Transverse colon (tissue), 4 donors: Measurements from ENCODE around the gene PRELID3B. TPM values are rescaled to one million over a fixed set of nuclear protein-coding genes. Genes with fewer than 3 reads are reported as not detected.
A peak's percentile ranks its signal among the peaks of the same experiment; 100 is the strongest.

ENCODE experiments used
- DNase-seq: peaks from one replicate; pipeline ENCODE4 v3.0.0-alpha.2; 2019
- H3K27ac ChIP-seq, 4 donors: fragments of 200-600 bp; sonication (generic); 2 replicates each; pipeline ENCODE4 v1.5.1; 2016 to 2018; ENCODE audit warnings: inconsistent platforms in 4 of 4
- H3K27me3 ChIP-seq: fragments of 200-600 bp; sonication (generic); 2 replicates; pipeline ENCODE4 v1.5.1; 2017; ENCODE audit warnings: inconsistent platforms
- H3K36me3 ChIP-seq, 4 donors: fragments of 200-600 bp; sonication (generic); 2 replicates each; pipeline ENCODE4 v1.5.1; 2017 to 2019; ENCODE audit warnings: inconsistent platforms in 4 of 4
- H3K4me1 ChIP-seq, 4 donors: fragments of 200-600 bp; sonication (generic); 2 replicates each; pipeline ENCODE4 v1.5.1; 2017 to 2020; ENCODE audit warnings: inconsistent platforms in 4 of 4
- H3K4me3 ChIP-seq, 4 donors: fragments of 200-600 bp; sonication (generic); 1 replicate in 1 of 4; 2 replicates in 3 of 4; pipeline versions ENCODE4 v1.5.1 to v1.6.1; 2017 to 2019; ENCODE audit warnings: inconsistent platforms in 4 of 4
- H3K9me3 ChIP-seq, 2 donors: fragments of 200-600 bp; sonication (generic); 2 replicates each; pipeline ENCODE4 v1.5.1; 2017 to 2019; ENCODE audit warnings: inconsistent platforms in 2 of 2
- EP300 ChIP-seq: sonication (generic); formaldehyde crosslinking; IDR thresholded peaks from one replicate; pipeline ENCODE4 v1.6.1; 2017; ENCODE audit warnings: antibody characterized with exemption, low read depth
- POLR2A ChIP-seq: fragments of 450-650 bp; IDR thresholded peaks from one replicate; pipeline ENCODE4 v1.6.1; 2016; ENCODE audit warnings: antibody characterized with exemption, mild to moderate bottlenecking, moderate library complexity
- POLR2AphosphoS5 ChIP-seq, 3 donors: sonication (generic); formaldehyde crosslinking; IDR thresholded peaks; one replicate each; pipeline ENCODE4 v1.6.1; 2016; ENCODE audit warnings: antibody characterized with exemption in 3 of 3
- WGBS, 2 donors: methylation state at CpG; one replicate each; pipeline ENCODE4 v1.1.5; 2018; ENCODE audit warnings: low coverage in 1 of 2; 5-methylcytosine and 5-hydroxymethylcytosine counted together
- in situ Hi-C, 4 donors: fragments of 200-750 bp; cut with MboI; loops; one replicate each; pipeline versions ENCODE4 v1.15.0 to v1.15.1; 2017; ENCODE audit warnings: low sequenced_read_pairs in 3 of 4, low pct_ligation_motif_present in 1 of 4, low pct_unique_long_range_greater_than_20kb in 1 of 4
- intact Hi-C: fragments of 100-400 bp; cut with DNase I; formaldehyde crosslinking; loops from one replicate; pipeline ENCODE4 v1.15.1; 2023; ENCODE audit warnings: low total_unique reads
- total RNA-seq, 4 donors: library from RNA; depleted of rRNA; stranded (reverse); fragments of >200 nt; gene quantifications; one replicate each; pipeline ENCODE4 v1.1.0, GENCODE V29; 2016
- TF ChIP-seq, protein P1 (sequence below), 5 experiments: fragments of 200-600 bp in 3 of 5; fragments of 450-650 bp in 2 of 5; sonication (generic) in 3 of 5; IDR thresholded peaks; 1 replicate in 2 of 5; 2 replicates in 3 of 5; pipeline ENCODE4 v1.5.1; 2016 to 2017; ENCODE audit warnings: antibody characterized with exemption in 5 of 5, inconsistent platforms in 3 of 5, mild to moderate bottlenecking in 2 of 5, moderate library complexity in 1 of 5

Gene PRELID3B
- total RNA-seq, 4 donors from 2014 or later = 25.3 to 119 (median 67.8) TPM

DNA sequence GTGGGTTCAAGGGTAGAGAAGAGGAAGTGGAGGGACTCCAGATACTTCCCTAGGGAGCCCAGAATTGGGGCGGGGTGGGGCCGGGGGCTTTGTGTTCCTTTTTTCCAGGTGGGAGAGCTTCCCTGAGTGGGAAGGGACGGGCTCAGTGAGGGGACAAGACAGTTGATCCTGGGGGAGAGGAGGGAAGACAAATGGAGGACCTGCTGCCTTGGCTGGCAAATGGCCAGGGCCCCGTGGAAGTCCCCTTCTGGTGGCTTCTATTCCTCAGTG lies 38.2 kb downstream of the PRELID3B start:
- intact Hi-C loops = no loop called here
- DNase-seq = peak; percentile 80
- in situ Hi-C loops = no loop called here
- peaks cover 28 to 44% (median 33%) of the 10 kb centered on the region in 4 donors for H3K4me1 ChIP-seq
- H3K27ac ChIP-seq = peak overlapping the region; percentile 88 to 95 (median 91)
- H3K27me3 ChIP-seq = no peaks in the 10 kb centered on the region
- TF ChIP-seq EP300 (no peak), POLR2A (no peak)
- TF ChIP-seq, protein P1, sequence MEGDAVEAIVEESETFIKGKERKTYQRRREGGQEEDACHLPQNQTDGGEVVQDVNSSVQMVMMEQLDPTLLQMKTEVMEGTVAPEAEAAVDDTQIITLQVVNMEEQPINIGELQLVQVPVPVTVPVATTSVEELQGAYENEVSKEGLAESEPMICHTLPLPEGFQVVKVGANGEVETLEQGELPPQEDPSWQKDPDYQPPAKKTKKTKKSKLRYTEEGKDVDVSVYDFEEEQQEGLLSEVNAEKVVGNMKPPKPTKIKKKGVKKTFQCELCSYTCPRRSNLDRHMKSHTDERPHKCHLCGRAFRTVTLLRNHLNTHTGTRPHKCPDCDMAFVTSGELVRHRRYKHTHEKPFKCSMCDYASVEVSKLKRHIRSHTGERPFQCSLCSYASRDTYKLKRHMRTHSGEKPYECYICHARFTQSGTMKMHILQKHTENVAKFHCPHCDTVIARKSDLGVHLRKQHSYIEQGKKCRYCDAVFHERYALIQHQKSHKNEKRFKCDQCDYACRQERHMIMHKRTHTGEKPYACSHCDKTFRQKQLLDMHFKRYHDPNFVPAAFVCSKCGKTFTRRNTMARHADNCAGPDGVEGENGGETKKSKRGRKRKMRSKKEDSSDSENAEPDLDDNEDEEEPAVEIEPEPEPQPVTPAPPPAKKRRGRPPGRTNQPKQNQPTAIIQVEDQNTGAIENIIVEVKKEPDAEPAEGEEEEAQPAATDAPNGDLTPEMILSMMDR (IDR thresholded peaks at IDR 0.05) = no peak
- peaks cover 0 to 7% (median 0%) of the 10 kb centered on the region in 4 donors for H3K36me3 ChIP-seq
- 65% methylated on average over 4 of the region's 4 CpGs; no CpG with 5 or more reads in 1 of the 2 donors for WGBS, 2 donors
- no peaks in the 10 kb centered on the region for H3K9me3 ChIP-seq
- peak overlapping the region in 2 of 4 donors; percentile 2 to 75 for H3K4me3 ChIP-seq

DNA sequence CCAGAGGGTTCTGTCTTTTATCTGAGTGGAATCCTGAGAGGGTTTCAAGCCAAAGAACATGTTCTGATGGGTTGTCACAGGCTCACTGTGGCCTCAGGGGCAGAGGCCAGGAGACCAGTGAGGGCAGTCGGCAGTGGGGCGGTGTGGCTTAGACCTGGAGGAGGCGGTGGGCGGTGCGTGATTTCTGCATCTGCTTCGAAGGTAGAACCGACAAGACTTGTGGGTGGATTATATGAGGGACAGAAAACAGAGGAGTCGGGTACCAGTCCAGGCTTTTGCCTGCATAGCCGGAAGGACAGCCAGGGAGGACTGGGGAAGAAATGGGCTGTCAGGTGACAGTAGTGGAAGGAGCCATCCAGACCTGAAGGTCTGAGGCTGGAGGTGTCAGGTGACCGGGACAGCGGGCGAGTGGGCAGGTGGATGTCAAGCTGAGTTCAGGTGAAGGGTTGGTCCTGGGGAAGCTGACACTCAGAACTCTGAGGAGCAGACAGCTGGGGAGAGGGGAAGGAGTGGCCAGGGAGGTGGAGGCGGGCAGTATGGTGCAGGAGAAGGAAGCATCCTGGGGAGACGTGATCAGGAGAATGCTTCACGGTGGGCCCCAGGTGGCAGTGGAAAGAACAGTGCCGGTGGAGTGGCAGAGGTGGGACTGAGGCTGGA lies 38.6 kb downstream of the PRELID3B start:
- in situ Hi-C loops = no loop called here
- WGBS, 2 donors = 53 to 80% methylated on average over 3 to 16 of the region's 16 CpGs
- peaks cover 0 to 9% (median 2%) of the 10 kb centered on the region in 4 donors for H3K36me3 ChIP-seq
- H3K4me1 ChIP-seq = peaks cover 28 to 44% (median 33%) of the 10 kb centered on the region in 4 donors
- intact Hi-C loops = no loop called here
- H3K9me3 ChIP-seq = no peaks in the 10 kb centered on the region
- no peak for DNase-seq
- no peak for TF ChIP-seq EP300
- no peak for TF ChIP-seq POLR2AphosphoS5 (IDR thresholded peaks at IDR 0.05)
- no peak for TF ChIP-seq POLR2A
- TF ChIP-seq, protein P1 (IDR thresholded peaks at IDR 0.05) = no peak
- H3K4me3 ChIP-seq = peak overlapping the region in 1 of 4 donors; percentile 75
- H3K27me3 ChIP-seq = no peaks in the 10 kb centered on the region
- peak overlapping the region; percentile 88 to 95 (median 91) for H3K27ac ChIP-seq

GRCh38 chr20:59002874-59003399 lies 39.6 kb downstream of the PRELID3B start:
- no peaks in the 10 kb centered on the region for H3K27me3 ChIP-seq
- in situ Hi-C loops (no loop called here), intact Hi-C loops (no loop called here)
- peaks cover 28 to 44% (median 31%) of the 10 kb centered on the region in 4 donors for H3K4me1 ChIP-seq
- WGBS, 2 donors = 81 to 90% methylated on average over 8 to 17 of the region's 17 CpGs
- no peak overlapping the region for H3K4me3 ChIP-seq
- TF ChIP-seq POLR2A (no peak), POLR2AphosphoS5 (IDR thresholded peaks at IDR 0.05) (no peak)
- TF ChIP-seq, protein P1 (IDR thresholded peaks at IDR 0.05) = no peak
- no peak for DNase-seq
- H3K36me3 ChIP-seq = peaks cover 0 to 15% (median 3%) of the 10 kb centered on the region in 4 donors
- H3K27ac ChIP-seq = no peak overlapping the region
- H3K9me3 ChIP-seq = no peaks in the 10 kb centered on the region

DNA sequence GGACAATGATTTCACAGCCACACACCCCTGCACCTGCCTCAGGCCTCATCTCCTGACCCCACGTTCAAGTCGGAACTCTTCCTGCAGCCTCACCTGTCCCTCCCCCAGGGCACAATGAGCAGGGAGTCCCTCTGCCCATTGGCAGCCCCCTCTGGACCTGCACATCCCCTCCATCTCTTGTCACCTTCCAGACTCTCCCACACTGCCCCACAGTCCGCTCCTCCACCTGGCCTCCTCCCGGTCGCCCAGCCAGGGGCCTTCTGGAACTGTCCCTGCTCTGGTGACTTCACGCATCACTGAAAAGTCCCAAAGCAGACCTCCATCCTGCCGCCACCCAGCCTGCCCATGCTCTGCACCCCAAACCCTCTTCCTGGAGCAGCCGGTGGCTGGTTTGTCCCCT lies 40.2 kb downstream of the PRELID3B start:
- H3K4me1 ChIP-seq = peaks cover 23 to 38% (median 27%) of the 10 kb centered on the region in 4 donors
- in situ Hi-C loops (no loop called here), intact Hi-C loops (no loop called here)
- TF ChIP-seq, protein P1 (IDR thresholded peaks at IDR 0.05) = no peak
- TF ChIP-seq EP300 (no peak), POLR2A (no peak), POLR2AphosphoS5 (IDR thresholded peaks at IDR 0.05) (no peak)
- no peak overlapping the region for H3K4me3 ChIP-seq
- H3K9me3 ChIP-seq = no peaks in the 10 kb centered on the region
- no peaks in the 10 kb centered on the region for H3K27me3 ChIP-seq
- no peak overlapping the region for H3K27ac ChIP-seq
- no peak for DNase-seq
- H3K36me3 ChIP-seq = peaks cover 0 to 19% (median 6%) of the 10 kb centered on the region in 4 donors
- 92% methylated on average over 7 of the region's 8 CpGs; no CpG with 5 or more reads in 1 of the 2 donors for WGBS, 2 donors
